Measurements from ENCODE around the gene CAMK1D.
"Not testable (repeated sequence)": the region's sequence is repeated elsewhere in the genome, so short reads cannot be mapped to it uniquely, and the experiment has no call there.

The CAMK1D gene

DNA sequence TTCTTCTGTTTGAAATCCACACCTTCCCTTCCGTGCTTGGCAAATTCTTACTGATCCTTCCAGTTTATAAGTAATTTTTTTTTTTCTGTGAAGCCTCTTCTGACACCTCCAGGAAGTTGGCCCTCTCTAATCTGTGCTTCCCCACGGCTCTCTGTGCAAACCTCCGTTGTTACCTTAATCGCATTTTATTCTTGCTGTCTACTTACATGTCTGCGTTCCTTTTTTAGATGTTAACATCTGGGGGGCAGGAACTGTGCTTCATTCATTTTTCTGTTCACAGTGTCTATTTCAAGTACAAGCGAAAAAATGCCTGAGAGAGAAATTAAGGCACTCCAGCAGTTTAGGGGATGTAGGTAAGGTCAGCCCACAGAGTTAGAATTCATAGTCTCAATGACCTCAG, 8.4 kb upstream of the CAMK1D start:
- DNase-seq (ENCODE audit: low read depth): no peak

DNA sequence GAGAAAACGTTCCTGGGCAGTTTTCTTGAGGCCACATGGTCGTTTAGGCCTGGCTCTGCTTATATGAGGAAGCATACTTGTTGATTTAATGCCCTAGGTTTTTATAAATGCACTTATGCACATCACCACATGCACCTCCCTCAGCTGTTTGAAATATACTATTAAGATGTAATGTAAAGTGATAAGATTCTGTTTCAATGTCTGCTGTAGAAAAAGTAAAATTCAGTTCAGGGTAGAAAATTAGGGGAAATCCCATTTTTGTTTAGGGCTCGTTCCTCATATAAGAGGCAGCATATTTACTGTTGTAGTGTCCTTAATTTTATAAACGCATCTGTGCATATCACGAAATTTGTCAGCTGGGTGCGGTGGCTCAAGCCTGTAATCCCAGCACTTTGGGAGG, 7.8 kb upstream of the CAMK1D start:
- DNase-seq (ENCODE audit: low read depth): no peak

DNA sequence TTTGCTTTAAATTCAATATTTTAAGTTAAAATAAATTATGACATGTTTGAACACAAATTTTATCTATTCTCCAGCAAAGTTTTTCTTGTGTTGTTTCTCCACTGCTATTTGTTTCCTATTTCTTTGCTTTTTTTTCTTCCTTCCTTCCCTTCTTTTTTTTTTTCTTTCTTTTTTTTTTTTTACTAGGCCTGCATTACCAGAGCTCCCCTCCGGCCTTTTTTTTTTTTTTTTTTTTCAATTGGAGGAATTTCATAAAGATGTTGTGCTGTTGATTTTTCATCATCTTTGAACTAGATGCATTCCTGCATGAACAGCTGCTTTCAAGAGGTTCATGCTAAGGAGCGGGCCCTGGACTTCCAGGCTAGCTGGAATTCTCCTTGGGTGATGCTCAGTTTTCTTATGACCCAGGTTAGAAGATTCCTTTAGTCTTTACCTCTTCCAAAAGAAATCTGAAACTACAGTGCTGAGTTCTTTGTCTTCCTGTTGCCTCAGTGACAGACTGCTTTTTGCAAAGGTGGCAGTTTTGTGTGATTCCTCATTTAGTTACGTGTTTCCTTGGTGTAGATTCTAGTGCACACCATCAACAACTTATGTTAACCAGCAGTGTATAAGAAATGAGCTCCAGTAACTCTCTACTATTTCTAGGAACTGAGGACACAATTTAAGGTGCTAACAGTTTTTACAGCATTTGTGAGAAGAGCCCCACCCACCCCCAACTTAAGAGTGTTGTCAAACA, 4.8 kb upstream of the CAMK1D start:
- no peak for DNase-seq (ENCODE audit: low read depth)

DNA sequence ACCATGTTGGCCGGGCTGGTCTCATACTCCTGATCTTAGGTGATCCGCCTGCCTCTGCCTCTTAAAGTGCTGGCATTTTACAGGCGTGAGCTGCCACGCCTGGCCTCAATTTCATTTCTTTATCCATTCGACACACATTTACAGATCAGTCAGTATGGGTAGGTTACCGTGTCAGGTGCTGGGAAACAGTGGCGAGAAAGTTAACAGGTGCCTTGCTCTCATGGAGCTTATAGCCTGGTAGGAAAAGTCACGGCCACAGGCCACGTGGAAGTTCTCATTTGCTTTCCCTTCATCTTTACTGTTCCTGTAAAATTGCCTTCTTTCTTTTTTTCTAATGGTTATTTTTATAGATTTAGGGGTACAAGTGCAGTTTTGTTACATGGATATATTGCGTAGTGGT, 2.6 kb upstream of the CAMK1D start:
- no peak for DNase-seq (ENCODE audit: low read depth)

DNA sequence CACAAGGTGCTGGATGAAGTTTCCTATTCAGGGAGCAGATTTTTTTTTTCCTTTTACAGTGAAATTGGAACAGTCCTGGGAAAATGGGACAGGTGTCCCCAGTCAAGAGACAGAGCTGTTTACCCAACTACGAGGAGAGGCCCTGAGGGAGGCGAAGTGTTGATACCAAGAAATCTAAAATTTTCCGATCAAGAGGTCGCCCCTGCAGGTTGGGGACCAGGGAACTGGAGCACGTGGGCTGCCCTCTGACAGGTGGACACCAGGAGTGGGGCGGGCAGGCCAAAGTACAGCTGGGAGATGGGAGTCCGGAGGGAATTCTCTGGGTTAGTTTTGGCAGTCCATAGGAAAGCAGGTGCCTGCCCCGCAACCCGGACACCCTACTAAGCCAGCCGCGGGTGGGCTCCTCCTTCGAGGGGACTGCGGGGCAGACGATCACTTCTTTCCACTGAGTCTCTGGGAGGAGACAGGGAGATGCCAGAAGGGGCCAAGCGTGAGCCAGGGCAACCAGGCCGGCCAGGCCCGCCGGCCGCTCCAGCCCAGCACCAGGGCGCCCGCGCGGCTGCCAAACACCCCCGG, 965 bp upstream of the CAMK1D start:
- no peak for DNase-seq (ENCODE audit: low read depth)

DNA sequence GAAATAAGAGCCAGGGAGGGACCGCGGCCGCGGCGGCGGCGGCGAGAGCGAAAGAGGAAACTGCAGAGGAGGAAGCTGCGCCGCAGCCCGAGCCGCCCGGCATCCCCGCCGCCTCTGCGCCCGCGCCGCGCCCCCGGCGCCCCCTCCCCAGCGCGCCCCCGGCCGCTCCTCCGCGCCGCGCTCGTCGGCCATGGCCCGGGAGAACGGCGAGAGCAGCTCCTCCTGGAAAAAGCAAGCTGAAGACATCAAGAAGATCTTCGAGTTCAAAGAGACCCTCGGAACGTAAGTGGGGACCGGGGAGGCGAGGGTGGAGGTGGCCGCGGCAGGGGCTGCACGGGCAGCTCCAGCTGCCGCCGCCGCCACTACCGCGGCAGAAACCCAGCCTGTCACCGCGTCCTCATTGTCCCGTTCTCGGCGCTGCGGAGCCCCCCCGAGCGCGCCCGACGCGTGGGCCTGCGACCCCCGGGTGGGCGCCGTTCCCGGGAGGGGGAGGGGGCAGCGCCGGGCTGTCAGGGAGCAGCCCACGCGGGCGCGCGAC, 351 bp downstream of the CAMK1D start:
- DNase-seq (ENCODE audit: low read depth): no peak

DNA sequence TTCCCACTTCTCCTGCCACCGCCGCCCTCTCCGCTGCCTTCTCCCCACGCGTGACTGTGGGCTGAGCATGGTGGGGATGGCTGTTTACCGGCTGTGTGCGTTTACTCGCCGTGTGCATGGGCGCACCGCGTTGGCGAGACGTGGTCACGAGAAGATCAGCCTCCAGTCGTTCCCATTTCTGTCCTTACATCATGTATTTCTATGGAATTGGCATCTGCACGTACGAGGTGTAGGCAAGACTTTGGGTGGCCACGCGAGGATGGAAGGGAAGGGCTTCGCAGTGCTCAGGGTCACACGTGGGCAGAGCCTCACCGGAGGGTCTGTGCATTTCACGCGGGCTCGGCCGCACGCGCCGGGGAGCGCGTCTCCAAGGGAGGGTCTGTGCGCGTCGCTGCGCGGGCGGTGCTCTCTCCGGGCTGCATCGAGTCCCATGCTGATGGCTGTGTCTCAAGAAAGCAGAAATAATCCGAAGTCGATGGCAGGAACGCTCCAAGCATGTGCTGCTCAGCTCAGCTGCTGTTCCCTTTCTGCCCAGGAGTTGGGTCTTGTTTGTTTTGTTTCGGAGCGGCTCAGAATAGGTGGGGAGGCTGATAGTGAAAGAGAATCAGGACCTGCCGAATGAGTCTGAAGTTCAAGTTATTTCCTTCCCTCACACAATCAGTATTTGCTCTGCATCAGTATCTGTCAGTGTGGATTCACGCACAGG, 973 bp downstream of the CAMK1D start:
- DNase-seq (ENCODE audit: low read depth): peak; percentile 17

DNA sequence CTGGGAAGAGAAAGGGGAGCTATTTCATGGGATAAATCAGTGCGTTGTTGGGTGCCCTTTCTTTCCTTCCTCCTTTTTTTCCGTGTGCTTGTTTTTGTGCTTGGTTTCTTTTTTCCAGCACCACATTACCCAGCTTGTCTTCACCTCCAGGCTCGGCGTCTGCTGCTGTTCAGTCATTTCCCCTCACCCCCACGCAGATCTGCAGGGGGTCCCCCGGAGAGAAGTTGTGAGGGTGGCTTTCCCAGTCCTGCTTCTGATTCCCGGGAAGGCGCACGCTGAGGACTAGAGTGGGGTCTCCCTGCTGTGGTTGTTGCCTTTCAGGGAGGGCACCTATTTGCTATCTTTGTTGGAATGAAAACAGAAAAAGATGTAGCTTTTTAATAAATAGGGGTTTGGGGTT, 1.6 kb downstream of the CAMK1D start:
- DNase-seq (ENCODE audit: low read depth): no peak

DNA sequence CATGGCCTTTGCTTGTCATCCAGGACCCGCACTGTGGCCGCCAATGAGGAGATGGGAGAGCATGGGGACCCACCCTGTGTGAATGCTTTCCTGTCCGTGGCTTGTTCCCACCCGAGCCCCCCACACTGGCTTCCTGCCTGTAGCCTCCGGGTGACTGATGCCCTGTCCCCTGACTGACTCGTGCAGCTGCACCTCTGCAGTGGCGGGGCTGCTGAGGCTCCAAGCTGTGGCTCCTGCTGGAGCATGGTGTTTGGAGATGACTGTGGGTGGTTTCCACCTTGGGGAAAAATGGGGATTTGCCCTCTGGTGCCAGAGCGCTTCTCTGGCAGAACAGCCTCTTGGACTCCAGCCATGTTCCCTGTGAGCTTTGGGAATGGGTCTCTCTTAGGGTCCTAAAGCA, 2.1 kb downstream of the CAMK1D start:
- DNase-seq (ENCODE audit: low read depth): no peak

DNA sequence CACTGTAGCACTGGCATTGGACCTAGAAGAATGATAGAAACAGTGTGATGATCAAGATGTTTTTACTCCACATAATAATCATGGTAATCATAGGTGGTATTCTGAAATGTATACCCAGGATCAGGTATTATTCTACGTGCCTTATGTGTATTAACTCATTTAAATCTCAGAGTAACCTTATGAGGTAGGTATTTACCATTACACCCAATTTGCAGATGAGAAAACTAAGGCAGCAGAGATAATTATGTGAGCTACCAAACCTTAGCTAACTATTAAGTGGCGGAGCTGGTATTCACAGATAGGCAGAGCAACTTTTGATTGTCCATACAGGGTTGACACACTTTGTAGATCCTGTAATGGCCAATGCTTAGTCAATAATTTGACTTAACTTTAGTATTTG, 2.5 kb downstream of the CAMK1D start:
- no peak for DNase-seq (ENCODE audit: low read depth)

DNA sequence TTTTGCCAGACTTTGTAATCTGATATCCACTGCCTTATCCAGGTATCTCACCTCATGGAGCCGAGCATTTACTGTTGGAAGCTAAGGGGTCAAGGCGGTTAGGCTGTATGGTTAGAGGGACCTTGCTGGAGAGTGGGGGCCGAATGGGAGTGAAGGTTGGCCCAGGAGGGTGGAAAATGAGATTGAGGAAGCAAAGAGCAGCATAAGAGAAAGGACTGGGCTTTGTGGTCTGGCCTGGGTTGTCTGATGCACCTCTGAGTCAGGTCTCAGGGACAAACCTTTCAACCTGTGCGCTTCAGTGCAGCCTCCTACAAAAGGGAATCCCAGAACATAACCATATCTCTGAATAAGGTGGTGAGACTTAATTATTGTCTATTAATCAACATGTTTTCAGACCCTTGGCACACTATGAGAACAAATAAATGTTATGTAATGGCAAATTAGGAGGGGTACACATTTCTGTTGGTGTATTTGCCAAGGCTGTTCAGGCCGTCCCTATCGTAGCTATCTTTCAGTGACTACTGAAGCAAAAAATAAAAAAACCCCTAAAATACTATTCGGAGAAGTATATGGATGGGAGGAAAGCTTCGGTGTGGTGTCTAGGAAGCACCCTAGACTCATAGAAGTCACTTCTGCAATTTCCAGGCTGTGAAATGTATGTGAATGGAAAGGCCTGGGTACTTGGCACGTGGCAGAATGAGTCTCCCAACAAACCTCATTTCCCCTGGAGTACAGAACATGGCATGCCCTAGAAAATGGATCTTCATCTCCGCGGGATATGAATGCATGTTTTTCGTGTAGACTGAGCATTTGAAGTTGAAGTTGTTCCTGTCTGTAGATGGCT, 4.3 kb downstream of the CAMK1D start:
- DNase-seq (ENCODE audit: low read depth): no peak

DNA sequence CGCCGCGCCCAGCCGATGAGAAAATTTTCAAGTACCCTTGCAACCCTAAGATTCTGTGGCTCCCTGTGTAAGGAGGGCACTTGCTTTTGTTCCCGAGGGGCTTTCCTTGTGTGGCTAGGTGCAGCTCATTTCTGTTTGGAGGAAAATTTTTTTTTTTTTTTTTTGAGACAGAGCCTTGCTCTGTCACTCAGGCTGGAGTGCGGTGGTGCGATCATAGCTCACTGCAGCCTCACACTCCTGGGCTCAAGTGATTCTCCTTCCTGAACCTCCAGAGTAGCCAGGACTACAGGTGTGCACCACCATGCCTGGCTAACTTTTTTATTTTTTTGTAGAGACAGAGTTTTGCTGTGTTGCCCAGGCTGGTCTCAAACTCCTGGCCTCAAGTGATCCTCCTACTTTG, 5.3 kb downstream of the CAMK1D start:
- not testable (repeated sequence) for DNase-seq (ENCODE audit: low read depth)

DNA sequence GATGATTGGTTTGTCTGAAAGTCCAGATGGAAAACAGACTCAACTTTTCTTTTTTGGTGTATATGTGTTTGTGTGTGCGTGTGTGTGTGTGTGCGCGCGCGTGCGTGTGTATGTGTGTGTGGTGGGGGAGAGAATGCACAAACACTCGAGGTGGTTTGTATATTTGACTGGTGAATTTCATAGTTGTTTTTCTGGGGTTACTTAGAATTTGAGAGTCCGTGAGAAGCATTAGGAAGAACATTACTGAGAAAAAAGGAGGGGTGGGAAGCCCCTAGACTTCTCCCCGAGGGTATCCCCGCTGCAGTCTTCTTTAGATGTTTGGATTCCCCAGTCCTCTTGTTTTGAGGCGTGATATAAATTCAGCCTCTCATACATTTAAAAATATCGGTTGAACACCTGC, 6.0 kb downstream of the CAMK1D start:
- DNase-seq (ENCODE audit: low read depth): no peak

DNA sequence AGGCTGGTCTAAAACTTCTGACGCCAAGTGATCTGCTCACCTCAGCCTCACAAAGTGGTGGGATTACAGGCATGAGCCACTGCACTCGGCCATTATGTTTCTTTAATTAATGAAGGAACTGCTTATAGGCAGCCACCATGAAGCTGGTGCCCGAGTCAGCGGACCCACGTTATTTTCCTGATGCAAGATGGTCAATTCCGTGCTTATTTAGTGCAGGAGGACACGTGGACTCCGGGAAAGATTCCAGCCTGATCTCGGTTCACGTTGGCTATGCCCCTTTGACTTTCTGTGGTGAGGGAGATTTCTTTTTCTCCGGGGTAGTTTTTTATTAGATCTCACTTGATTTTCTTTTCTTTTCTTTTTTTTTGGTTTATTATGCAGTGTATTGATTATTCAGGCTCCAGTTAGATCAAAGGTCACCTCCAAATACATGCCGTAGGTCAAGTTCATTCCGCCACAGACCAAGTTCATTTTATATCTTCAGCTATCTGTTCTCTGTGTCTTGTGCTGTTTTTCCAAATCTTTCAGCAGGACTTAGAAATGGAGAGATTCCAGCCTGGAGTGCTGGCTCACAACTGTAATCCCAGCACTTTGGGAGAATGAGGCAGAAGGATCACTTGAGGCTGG, 8.3 kb downstream of the CAMK1D start:
- no peak for DNase-seq (ENCODE audit: low read depth)

DNA sequence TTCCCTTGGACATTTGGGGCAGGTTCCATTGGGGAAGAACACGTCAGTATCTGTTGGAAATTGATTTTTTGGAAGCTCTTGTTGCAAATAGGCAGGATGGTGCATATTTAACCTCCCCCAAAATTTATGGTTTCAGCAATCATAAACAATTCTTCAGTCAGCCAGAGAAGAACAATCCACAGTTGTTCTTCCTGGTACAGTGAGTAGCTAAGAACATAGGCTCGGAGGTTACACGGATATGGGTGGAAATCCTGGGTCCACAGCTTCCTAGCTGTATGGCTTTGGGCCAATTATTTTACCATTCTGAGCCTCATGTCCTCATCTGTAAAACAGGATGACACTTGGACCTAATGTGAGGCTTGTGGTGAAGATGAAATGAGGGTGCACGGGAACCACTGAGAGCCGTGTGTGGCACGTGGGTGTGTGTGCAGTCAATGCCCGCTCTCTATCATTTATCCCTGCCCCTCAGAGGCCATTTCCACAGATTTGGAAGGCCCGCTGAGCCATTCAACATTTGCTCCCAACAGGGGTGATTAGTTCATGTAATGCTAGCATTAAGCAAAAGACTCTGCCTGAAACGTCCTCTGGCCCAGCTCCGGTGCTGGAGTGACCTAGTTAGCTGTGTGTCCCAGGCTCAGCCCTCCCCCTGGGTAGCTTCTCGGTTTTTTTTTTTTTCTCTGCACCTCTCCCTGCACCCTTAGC, 9.7 kb downstream of the CAMK1D start:
- no peak for DNase-seq (ENCODE audit: low read depth)

DNA sequence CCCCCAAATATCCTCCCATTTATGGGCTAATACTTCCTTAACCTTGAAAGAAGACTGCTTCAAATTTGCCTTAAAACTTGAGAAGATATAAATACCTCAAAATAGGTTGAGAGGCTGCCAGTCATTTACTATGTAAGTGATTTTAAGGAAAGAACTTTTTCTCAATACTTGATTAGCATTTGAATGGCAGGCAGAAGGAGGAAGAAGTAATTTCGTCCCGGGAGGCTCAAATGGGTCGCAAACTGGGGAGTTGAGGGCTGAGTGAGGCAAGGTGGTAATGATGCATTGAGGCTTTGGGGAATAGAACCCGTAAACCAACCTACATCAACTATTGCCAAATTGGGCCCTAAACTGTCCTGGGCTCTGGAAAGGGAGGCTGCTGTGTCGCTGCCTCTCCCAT, 11.1 kb downstream of the CAMK1D start:
- DNase-seq (ENCODE audit: low read depth): no peak

DNA sequence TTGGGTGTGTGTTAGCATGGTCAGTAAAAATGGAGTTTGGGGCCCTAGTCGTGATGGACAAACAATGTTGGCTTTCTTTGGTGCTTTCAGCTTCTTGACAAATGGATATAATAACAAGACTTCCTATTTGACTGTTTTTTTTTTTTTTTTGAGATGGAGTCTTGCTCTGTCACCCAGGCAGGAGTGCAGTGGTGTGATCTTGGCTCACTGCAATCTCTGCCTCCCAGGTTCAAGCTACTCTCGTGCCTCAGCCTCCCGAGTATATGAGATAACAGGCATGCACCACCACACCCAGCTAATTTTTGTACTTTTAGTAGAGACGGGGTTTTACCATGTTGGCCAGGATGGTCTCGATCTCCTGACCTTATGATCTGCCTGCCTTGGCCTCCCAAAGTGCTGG, 11.8 kb downstream of the CAMK1D start:
- DNase-seq (ENCODE audit: low read depth): not testable (repeated sequence)

DNA sequence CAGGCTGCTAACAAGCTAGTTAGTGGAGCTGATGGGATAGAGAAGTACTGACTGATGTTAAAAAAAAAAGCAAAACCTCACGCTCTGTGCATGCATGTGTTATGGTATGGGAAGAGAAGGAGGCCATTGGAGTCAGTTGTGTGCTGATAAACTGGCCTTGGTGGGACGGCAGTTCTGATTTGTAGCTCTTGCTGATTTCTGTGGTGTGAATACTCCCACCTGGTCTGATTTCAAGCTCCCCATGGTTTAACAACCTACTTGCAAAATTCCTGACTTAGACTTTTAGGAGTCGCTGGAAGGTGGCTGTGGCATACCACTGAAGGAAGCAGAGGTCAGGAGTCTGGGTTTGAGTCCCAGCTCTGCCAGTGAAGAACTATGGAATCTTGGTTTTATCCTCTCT, 15.2 kb downstream of the CAMK1D start:
- no peak for DNase-seq (ENCODE audit: low read depth)

DNA sequence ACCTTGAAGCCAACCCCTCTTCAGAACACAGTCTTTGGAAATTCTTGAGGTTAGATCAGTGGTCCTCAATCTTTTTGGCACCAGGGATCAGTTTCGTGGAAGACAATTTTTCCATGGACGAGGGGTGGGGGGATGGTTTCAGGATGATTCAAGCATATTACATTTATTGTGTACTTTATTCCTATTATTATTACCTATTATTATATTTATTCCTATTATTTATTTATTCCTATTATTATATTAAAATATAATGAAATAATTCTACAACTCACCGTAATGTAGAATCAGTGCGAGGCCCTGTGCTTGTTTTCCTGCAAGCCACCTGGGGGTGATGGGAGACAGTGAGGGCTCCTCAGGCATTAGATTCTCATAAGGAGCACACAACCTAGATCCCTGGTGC, 17.9 kb downstream of the CAMK1D start:
- no peak for DNase-seq (ENCODE audit: low read depth)

DNA sequence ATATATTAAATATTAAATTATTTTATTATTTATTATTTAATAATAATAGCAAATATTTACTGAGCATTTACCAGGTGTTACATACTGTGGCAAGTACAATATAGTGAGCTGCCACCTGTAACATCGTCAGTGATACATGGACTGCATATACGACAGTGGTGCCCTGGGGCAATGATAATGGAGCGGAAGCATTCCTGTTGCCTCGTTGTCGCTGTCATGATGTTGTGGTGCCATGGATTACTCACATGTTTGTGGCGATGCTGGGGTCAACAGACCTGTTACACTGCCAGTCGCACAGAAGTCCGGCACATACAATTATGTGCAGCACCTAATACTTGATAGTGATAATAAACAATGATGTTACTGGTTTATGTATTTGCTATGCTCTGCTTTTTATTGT, 20.6 kb downstream of the CAMK1D start:
- no peak for DNase-seq (ENCODE audit: low read depth)

DNA sequence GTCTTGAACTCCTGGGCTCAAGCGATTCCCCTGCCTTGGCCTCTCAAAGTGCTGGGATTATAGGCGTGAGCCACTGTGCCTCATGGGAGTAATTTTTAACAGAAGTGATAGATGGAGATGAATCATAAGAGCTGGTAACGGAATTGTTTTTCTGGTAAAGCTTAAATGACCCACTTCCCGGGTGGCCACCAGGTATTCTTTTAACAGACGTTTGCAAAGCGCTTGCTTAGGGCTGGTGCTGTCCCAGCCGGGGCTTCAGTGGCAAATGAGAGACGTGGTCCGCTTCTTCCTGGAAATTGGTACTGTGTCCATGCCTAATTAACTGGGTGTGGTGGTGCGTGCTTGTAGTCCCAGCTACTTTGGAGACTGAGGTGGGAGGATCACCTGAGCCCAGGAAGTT, 23.5 kb downstream of the CAMK1D start:
- DNase-seq (ENCODE audit: low read depth): no peak

Data from EH (cell line).